GM18499 (cell line): ENCODE results near the gene RHOH.

ENCODE experiments used
- ATAC-seq: cut with Tn5 transposase; IDR thresholded peaks from one replicate; pipeline ENCODE4 v1.9.1; 2021; ENCODE audit warnings: moderate number of reproducible peaks; ENCODE audit not compliant: insufficient read depth, unreplicated experiment

The RHOH gene

DNA sequence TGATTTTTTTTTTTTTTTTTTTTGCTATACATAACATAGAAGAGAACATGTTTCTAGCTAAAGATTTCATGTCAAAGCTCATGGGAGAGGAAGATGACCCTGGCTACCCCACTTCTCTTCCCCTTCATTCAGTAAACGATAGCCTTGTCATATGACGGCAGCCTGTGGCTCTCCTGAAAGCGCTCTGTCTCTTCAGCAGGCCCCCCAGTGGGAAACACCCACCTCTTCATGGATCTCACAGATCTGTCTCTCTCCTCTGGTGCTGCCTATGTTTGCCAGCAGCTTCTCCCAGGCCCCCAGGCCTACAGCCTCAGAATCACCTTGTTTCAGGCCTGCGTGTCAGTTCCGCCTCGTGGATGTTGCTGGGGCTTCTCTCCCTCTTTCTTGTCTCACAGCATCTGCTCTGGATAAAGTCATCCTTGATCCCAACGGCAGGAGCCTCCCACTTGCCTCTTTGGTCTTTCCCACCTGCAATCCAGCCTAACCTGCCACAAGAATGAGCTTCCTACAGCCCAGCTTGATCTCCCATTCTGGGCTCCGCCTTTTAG, 34.6 kb downstream of the RHOH start:
- ATAC-seq = no peak

DNA sequence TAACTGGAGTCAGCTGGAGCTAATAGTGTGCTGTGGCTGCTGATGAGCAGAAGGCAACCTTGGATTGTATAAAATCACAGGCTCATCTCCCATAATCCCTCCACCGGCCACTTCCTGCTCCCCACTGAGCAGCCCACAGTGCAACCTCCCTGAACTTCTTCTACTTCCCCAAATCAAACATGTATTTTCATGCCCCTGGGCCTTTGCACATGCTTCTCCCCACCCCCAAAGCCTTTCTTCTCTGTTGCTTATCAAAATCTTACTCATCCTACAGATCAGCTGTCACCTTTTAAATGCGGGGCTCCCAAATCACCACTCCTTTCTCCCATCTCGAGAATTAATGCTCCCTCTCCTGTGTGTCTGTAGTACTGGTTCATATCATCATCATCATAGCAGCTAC, 35.8 kb downstream of the RHOH start:
- ATAC-seq = no peak

DNA sequence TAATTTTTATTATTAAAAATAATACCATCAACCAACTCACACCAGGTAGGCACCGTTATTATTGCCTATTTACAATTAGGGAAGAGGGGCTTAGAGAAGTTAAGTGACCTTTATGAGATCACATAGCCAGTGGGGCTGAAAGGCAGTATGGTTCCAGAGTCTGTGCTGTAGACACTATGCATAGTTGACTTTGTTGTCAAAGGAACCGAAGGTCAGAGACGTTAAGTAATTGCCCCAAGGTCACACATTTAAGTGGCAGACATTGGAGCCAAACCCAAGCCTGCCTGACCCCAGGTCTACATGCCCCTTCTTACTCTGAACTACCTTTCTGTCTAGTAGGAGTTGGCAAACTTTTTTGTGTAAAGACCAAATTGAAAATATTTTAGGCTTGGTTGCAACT, 36.4 kb downstream of the RHOH start:
- ATAC-seq = no peak

DNA sequence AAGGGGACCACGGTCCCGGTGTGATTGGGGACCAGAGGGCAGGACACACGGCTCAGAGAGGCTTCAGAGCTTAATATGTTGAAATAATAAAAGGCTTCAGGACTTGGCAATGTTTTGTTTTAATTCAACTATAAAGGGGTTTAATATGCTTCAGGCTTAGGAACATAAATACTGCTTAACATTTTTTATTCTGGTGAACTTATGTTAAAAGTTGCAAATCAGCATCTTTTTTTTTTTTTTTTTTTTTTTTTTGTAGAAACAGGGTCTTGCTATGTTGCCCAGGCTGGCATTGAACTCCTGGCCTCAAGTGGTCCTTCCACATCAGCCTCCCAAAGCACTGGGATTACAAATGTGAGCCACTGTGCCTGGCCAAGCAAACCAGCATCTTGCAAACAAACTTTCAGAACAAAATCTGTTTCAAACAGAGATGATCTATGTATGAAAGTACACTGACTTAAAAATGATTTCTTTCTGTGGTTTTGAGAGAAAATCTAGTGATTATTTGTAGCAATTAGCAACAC, 37.7 kb downstream of the RHOH start:
- no peak for ATAC-seq

DNA sequence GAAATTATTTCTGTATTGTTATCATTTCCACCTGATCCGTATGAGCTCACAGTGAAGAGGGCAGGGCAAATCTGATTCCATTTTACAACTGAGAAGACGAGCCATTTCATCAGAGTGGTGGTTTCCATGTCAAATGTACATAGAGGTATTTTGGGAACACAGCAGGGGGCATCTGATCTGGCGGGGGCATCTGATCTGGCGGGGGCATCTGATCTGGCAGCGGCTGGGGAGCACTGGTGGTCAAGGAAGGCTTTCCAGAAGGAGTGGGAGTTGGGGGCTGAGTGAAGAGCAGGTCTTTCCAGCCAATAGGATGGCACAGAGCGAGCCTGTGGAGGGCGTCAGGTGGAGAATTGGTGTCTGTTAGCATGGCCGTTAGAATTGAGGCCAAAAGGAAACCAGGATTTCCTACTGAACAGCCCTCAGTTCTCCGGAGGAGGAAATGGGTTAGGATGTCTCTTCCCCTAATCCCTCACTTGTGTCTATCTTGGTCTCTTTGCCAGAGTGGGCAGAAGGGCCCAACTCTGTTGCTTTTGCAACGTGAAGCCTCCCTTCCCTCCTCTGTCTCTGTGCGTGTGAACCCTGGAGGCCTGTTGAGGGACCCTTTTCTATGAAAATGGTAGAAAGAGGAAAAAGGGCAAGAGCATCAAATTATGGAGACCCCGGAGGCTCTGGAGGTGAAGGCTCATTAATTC, 41.3 kb downstream of the RHOH start:
- ATAC-seq = no peak

DNA sequence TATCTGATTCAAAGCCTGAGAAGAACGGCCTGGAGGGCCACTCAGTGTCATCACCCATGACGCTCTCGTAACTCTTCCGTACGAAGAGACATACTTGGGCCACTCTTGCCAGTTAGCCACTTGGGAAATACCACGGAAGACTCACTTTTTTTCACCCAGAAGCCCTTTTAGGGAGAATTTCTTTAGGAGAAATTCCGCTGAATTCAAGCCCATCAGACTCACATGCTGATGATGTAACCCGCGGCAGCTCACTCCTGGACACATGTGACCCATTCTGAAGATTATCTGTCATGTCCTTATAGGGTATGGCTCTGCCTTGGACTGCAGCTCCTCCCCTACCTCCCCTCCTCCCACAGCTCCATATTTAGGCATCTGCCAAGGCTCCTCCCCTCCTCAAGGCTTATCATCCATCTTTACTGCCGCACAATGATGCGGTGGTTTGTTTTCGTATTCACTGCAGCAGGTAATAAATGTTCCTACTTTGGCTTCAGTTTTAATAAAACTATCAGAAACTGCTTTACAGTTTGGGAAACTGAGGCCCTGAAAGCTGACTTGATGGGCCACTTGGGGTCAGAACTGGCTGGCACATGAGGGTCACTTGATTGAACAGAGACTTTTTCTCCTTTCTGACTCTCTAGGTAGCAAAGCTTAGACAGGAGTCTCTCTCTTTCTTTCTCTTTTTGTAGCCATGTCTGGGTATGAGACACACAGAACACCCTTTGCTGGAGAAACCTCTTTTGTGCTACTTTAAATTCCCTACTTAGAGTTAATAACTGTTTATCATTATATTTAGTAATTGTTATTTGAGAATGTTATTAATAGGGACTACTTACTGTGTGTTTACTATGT, 42.1 kb downstream of the RHOH start:
- no peak for ATAC-seq

DNA sequence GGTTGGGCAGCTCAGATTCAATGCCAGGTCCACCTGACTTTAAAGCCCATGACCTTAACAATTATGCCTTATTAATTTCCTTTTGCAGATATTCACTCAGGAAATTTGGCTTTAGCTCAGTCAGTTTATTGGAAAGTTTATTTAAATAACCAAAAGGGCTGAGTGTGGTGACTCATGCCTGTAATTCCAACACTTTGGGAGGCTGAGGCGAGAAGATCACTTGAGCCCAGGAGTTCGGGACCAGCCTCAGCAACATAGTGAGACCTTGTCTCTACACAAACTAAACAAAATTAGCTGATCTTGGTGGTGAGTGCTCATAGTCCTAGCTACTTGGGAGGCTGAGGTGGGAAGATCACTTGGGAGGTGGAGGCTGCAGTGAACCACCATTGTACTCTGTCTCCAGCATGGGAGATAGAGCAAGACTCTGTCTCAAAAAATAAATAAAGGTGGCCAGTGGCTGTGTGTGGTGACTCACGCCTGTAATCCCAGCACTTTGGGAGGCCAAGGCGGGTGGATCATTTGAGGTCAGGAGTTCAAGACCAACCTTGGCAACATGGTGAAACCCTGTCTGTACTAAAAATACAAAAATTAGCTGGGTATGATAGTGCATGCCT, 43.3 kb downstream of the RHOH start:
- no peak for ATAC-seq

DNA sequence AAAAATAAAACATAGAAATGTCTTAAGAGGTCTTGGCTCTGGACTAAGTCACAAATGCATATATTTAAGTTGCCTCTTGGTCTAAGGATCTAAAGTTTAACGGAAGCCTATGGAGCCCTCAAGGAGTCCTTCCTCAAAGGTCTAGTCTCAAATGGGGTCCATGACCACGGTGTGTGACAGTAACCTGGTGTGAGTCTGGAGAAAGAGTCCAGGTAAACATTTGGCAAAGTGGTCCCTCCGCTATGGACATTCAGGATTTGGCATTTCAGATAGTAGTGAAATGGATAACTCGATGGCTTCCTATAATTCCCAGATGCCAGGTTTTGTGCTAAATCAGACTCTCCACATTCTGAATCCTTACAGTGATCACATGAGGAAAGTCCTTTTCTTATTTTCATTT, 44.2 kb downstream of the RHOH start:
- no peak for ATAC-seq

DNA sequence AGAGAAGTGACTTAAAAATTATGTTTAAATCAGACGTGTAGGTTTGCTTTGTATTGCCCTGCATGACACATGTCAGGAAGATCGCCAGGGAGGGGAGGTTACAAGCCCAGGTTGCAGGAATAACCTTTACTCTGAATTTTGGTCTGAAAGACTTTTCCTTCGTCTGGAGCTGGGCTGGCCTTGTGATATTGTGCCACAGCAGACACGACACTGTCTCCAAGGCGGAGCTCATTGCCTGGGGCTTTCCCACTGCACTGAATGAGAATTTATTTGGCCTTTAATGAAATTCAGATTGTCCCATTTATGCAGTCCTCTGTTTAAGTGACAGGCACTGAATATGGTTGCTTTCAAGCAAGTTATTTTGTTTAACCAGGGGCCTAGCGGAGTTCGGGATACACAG, 45.1 kb downstream of the RHOH start:
- no peak for ATAC-seq

DNA sequence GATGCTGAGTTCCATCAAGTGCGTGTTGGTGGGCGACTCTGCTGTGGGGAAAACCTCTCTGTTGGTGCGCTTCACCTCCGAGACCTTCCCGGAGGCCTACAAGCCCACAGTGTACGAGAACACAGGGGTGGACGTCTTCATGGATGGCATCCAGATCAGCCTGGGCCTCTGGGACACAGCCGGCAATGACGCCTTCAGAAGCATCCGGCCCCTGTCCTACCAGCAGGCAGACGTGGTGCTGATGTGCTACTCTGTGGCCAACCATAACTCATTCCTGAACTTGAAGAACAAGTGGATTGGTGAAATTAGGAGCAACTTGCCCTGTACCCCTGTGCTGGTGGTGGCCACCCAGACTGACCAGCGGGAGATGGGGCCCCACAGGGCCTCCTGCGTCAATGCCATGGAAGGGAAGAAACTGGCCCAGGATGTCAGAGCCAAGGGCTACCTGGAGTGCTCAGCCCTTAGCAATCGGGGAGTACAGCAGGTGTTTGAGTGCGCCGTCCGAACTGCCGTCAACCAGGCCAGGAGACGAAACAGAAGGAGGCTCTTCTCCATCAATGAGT, 46.6 kb downstream of the RHOH start:
- no peak for ATAC-seq

DNA sequence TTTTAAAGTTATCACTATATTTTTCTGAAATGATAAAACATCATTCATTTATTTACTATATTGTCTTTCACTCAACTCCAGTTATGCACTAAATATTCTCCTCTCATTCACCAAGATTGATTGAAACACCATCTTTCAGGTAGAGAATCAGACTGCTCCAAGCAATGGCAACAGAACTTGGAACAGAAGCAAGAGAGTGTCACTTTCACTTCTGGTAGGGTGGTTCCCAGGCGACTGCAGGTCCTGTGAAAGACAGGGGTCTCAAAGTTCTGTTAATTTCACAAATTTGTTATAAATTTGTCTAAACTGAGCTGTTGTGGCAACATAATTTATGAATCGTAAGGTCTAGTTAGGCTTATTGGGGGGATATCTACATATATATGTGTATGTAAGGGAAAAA, 47.8 kb downstream of the RHOH start:
- ATAC-seq = no peak

DNA sequence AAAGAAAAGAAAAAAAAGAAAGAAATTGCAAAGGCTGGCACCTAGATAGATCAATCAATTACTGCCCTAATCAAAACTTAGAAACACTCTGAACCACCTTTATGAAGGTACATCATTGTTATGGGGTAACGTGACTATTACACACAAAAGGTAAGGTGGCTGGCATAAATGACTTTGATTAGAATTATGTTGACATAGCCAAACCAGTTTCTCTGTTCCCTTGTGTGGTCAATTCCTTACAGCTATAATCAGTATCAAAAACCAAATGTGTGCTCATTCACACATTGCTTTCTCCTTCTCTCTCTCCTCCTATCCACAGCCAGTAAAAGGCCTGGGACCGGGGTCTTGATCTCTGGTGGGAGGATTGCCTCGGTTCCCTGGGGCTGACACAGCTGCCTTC, 48.7 kb downstream of the RHOH start:
- ATAC-seq = no peak

DNA sequence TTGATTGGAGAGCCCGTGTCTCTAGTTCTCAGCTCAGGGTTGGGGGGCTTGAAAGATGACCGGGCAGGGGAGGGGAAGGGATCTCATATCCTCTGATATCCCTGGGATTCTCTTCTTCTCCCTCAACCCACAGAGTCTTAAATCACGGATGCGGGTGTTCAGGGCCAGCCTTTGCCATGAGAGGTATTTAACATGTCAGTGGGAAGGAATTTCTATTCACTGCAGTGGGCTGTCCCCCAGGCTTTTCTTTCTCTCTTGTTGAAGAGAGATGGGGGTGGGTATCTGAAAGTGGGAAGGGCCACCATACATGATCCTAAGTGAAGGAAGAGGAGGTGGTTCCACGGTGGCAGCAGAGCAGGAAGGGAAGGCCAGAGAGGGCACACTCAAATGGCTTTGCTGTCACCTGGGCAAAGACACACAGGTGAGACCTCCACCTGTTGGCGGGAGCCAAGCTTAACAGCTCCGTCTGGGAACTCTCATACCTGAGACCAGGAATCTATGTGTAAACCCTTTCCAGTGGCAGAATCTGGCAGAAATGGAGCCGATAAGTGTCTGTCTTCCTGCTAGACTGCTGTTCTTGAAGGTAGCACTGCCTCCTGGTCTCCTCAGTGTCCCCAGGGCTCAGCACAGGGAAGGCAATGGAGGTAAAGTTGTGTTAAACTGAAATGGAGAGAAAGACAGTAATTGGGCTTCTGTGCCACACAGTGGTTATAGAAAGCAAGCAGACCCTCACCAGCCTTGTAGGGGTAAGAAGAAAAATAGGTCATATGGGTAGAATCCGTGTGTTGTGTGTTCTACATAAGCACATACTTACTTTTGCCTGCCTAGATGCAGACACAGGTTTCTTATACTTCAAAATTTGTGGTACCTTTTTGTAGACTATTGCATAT, 49.4 kb downstream of the RHOH start:
- ATAC-seq = no peak

DNA sequence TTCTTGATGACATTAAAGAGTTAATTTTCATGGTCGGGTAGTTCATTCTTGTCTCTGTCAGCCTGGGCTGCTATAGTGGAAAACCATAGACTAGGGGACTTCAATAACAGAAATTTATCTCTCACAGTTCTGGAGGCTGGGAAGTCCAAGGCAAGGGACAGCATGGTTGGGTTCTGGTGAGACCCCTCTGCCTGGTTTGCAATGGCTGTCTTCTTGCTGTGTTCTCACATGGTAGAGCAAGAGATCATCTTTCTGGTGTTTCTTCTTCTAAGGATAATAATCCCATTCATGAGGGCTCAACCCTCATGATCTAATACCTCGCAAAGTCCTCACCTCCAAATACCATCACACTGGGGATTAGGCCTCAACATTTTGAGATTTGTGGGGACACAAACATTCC, 50.1 kb downstream of the RHOH start:
- no peak for ATAC-seq

DNA sequence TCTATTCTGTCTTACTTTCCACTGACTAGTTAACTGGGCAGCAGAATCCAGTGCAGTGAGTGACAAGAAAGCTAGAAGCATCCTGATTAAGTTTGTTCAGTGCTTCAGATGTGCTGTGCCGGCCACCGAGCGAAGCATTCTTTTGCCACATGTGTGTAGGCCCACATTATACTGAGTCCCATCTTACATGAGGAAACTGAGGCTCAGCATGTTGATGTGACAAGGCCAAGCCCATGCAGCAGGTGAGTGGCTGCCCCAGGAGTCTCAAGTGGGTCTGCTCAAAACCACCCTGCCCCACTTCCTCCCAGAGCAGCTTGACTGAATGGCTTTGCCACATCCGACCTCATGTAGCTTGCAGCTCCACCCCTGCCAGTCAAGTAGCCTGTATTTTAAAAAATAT, 50.5 kb downstream of the RHOH start:
- ATAC-seq = no peak

DNA sequence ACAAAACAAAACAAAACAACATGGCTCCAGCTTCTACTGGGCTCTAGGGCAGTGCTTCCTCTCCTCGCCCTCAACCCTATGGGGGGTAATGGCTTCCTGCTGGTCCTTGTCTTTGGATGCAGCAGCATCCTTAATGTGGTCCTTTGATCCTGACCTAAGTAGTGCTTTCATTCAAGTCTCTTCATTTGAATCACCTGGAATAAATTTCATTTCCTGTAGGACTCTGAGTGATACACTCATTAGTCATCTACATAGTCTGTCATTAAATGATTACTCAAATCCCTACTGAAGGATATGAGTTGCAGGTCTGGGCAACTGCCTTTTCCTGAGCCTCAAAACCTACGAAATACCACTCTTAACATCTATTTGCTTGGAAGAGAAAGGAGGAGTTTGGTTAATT, 54.5 kb downstream of the RHOH start:
- no peak for ATAC-seq

DNA sequence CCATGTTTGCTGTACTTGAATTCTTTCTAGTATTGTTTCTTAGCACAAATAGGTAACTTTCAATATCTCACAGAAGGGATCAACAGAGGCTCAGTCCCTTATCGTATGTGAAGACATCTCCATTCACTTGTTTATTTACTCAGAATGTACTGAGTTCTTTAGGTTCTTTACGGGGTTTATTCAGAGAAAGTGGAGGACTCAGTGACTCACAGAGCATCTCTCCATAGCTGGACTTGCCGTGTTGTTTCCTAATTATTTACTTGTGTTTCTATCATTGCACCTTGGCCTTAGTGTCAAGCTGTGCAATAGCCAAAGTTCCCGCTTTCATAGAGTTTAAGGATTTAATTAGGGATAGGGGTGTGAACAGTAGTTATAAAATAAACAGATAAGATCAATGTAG, 57.1 kb downstream of the RHOH start:
- ATAC-seq = no peak

DNA sequence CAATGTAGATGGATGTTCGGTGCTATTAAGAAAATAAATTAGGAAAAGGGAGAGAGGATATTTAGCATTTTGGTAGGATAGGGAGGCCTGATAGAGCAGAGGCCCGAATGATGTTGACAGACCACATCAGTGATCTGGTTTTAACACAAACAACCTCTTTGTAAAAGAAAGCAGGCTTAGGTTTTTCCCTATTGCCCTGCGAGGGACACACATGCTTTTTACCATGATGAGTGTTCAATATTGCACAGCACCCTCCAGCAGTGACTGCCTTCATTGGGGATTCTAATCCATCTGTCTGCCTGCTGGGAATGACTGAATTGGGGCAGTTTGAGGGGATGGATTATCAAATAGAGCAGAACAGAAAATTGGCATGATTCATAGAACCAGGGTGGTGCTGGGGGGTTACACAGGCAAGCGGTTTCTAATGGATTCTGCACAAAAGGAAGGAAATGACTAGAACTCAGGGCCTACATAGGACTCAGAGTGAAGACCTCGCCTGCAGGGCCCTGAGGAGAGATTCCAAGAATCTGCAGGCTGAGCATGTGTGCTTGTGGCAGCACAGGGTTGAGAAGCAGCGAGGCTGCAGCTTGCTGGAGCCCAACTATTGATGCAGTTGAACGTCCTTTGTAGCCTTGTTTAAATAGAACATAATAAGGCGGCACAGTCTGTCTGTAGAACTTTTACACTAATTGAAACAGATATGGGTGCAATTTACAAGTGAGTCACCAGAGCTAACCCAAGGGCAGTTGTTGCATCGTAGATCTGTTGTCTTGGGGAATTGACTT, 58.0 kb downstream of the RHOH start:
- ATAC-seq = no peak
